DMS153 treated with DMSO at 0.1 percent for 48 hours (cell line): ENCODE data around the gene COLGALT1.
A peak's percentile ranks its signal among the peaks of the same experiment; 100 is the strongest.
"Not testable (repeated sequence)": the region's sequence is repeated elsewhere in the genome, so short reads cannot be mapped to it uniquely, and the experiment has no call there.

Experiments
- DNase-seq: peaks from one replicate; lab custom pipeline; 2025; ENCODE audit not compliant: unreplicated experiment; lab: John Stamatoyannopoulos, UW

COLGALT1 gene

DNA sequence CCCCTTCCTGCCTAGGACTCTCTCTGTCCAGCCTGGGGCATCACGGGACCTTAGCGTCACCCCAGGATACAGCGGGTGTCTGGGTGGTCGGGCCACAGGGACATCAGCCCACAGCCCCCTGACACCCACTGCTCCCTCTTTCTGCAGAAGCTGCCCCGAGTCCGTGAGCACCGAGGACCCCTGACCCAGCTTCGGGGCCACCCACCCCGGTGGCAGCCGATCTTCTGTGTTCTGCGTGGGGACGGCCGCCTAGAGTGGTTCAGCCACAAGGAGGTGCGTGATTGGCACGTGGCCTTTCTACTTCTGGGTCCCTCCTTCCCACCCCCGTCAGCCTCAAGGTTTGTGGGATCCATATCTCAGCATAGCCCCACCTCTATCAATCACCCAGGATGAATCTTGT, 23.3 kb upstream of the COLGALT1 start:
- DNase-seq = no peak

DNA sequence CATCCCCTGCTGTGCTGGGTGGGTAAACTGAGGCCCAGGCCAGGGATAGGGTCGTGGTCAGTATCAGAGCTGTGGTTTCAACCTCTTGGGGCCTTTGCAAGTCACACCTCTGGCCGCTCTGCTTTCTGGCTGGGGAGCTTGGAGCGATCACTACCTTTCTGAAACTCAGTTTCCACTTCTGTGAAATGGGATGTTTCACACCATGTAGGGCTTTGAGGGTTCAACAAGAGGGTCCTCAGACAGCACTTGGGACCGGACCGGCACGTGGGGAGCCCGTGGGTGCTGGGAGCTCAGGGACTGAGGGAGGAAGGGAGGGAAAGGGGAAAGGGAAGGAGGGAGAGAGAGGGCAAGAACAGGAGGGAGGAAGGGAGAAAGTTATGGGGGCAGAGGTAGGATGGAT, 22.9 kb upstream of the COLGALT1 start:
- DNase-seq = no peak

DNA sequence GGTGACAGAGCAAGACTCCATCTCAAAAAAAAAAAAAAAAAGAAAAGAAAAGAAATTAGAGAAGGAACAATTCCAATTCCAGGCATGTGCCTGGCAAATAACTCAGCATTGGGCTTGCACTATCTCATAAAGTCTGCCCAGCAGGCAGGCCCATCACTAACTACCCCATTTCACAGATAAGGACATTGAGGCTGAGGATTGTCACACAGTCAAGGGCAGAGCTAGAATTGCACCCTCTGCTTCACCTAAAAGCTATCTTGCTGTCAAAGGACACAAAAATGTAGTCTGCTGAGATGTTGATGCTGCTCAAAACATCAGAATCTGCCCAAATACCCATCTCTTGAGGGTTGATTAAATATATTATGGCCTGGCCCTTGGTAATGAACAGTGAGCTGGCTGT, 20.7 kb upstream of the COLGALT1 start:
- no peak for DNase-seq

DNA sequence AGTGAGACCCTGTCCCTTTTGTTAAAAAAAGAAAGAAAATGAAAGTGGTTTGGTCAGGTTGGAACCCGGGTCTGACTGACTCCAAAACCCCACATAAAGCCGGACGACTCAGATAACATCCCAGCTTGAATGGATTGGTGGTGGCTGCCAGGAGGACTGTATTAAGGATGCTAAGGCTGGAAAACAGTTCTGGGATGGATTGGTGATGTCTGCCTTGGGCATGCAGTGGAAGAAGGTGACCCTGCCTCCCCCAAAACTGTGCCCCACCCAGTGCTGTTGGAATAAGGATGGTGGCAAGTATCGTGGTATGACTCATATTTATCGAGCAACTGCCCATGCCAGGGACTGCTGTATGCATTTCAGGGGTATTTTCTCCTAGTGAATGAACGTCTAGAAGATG, 18.5 kb upstream of the COLGALT1 start:
- no peak for DNase-seq

- no peak for DNase-seq
Measured at GRCh38 chr19:17538684-17539237, 16.7 kb upstream of the COLGALT1 start.

- DNase-seq = peak; percentile 94
Measured at GRCh38 chr19:17539238-17540117, 16.0 kb upstream of the COLGALT1 start.

GRCh38 chr19:17540174-17540573, 15.3 kb upstream of the COLGALT1 start:
- no peak for DNase-seq

- no peak for DNase-seq
Measured at GRCh38 chr19:17541184-17541759, 14.2 kb upstream of the COLGALT1 start.

DNA sequence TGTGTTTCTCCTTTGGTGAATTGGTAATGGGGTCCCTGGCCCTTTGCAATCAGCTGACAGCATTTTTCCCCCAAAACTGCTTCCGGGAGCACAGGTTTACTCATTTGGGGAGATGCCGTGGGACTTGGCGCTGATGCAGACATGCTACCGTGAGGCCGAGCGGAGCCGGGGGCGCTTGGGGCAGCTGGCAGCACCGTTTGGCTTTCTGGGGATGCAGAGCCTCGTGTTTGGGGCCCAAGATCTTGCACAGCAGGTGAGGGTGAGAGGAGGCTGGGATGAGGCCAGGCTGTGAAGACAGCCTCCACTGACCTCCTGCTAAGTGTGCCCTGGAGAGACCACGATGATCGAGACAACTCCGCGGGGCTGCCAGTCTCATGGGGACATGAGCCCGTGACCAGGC, 13.4 kb upstream of the COLGALT1 start:
- DNase-seq = no peak

- DNase-seq = no peak
Measured at GRCh38 chr19:17542793-17543582, 12.5 kb upstream of the COLGALT1 start.

DNA sequence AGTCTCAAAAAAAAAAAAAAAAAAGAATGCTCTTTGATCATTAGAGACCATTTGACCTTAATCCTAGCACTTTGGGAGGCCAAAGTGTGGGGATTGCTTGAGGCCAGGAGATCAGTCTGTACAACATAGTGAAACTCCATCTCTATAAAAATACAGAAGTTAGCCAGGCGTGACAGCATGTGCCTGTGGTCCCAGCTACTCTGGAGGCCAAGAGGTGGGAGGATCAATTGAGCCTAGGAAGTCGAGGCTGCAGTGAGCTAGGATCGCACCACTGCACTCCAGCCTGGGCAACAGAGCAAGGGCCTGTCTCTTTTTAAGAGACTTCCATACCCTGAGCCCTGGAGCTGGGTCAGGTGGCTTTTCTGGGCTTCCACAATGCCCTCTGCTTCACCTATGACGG, 11.5 kb upstream of the COLGALT1 start:
- no peak for DNase-seq

GRCh38 chr19:17544418-17544817, 11.0 kb upstream of the COLGALT1 start:
- DNase-seq = no peak

DNA sequence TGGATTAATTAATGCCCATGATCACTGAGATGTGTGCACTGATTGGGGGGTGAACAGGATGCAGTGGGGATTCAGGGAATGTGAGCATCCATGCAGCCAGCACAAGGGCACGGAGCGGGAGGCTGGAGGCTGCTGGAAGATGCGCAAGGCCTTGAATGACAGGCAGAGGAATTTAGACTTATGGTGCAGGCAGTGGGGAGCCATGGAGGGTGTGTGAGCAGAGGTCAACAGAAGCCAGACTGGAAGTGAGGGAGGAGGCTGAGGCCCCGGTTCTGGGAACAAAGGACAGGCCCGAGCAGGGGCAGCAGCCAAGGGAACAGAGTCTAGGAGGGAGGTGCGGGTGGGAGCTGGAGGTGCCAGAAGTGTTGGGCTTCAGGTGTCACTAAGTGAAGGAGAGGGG, 7.3 kb upstream of the COLGALT1 start:
- no peak for DNase-seq

GRCh38 chr19:17549085-17549740, 6.2 kb upstream of the COLGALT1 start:
- DNase-seq = no peak

DNA sequence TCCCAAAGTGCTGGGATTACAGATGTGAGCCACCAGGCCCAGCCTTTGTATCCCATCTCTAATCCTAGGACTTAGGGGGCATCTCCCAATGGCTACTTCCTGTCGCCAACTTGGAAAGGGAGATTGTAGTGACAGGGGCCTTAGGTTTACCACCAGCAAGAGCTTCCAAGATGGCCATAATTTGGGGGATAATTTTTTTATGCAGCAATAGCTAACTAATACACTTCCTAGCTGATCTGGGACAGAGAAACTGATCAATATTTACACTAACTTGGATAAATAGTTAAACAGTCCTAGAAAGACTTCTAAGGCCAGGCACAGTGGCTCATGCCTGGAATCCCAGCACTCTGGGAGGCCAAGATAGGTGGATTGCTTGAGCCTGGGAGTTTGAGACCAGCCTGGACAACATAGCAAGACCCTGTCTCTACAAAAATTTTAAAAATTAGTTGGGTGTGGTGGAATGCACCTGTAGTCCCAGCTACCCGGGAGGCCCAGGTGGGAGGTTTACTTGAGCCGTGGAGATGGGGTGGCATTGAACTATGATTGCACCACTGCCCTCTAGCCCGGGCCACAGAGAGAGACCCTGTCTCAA, 5.3 kb upstream of the COLGALT1 start:
- DNase-seq = no peak

GRCh38 chr19:17552735-17553134, 2.7 kb upstream of the COLGALT1 start:
- not testable (repeated sequence) for DNase-seq

DNA sequence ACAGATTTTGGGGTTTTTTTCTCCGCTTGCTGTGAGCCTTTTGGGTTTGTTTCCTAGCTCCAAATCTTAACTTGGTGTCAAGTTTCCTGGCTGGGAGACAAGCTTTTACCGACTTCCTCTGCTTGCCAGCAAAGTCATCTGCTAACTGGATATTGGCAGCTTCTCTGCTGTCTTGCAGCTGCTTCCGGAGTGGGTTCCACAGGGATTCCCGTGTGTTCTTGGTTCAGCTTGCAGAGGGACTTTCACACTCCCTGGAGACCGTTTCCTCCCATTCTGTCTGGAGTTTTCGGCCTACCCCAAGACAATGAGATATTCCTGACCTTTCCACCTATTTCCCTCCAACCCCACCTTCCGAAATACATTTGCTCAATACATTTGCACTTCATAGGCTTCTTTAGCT, 2.2 kb upstream of the COLGALT1 start:
- peak; percentile 26 for DNase-seq

DNA sequence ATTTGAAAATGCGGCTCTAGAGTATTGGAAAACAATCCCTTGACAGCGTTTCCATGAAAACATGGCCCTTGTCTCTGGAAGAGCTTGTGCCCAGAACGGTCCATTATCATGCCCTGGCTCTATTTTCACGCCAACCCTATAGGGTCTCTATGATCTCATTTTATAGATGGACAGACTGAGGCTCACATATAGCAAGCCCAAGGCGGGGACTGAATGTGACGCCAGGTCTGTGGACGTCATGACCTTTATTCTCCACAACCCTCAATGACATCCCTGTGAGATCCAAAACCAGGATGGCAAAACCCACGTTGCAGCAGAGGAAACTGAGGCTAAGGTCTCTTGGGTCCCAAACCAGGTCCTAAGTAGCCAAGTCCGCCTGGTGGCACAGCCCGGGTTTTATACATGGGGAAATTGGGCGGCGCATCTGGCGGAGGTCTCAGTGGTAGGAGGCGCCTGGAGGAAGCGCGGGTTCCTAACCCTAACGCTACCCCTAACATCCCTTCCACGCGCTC, 425 bp upstream of the COLGALT1 start:
- no peak for DNase-seq

DNA sequence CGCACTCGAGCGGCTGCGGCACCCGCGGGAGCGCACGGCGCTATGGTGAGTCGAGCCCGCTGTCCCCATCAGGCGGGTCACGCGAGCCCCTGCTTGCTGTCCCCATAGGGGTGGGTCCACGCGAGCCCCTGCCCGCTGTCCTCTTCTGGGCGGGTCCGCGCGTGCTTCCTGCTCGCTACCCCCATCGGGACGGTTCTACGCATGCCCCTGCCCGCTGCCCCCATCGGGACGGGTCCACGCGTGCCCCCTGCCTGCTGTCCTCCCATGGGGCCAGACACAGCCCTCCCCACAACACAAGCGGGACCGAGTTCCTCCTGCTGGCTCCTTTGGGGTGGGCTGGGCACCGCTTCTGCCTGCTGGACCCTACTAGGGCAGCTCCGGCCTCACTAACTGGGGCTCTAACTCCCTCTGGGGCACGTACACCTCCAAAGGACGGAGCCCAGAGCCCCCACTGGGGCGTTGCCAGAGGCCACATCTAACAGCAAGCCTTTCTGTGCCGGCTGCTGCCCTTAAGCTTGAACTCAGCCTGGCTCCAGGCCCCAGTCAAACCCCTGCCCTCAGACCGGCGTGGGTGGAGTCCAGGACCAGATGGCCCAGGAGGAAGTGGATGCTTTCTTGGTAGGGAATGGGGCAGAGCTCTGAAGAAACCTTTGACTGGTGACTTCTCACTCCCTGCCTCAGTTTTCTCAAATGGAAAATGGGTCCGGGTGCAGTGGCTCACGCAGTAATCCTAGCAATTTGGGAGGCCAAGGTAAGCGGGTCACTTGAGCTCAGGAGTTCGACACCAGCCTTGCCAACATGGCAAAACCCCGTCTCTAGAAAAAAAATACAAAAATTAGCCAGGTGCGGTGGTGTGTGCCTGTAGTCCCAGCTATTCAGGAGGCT, 722 bp downstream of the COLGALT1 start:
- no peak for DNase-seq
